ENCODE results near the gene PEMT.
"Not testable (repeated sequence)": the region's sequence is repeated elsewhere in the genome, so short reads cannot be mapped to it uniquely, and the experiment has no call there.

PEMT gene

GRCh38 chr17:17487998-17488397 lies 103.5 kb downstream of the PEMT start:
- DNase-seq (ENCODE audit: low spot score) = no peak
- H3K27ac ChIP-seq (ENCODE audit: poor library complexity, severe bottlenecking) = no peak overlapping the region
- no peak for TF ChIP-seq CTCF (IDR thresholded peaks at IDR 0.05; ENCODE audit: poor library complexity, severe bottlenecking)
- H3K9me3 ChIP-seq (ENCODE audit: severe bottlenecking) = no peaks in the 10 kb centered on the region
- peaks cover 35% of the 10 kb centered on the region for H3K36me3 ChIP-seq (ENCODE audit: low read depth)
- no peaks in the 10 kb centered on the region for H3K27me3 ChIP-seq (ENCODE audit: insufficient read depth, poor library complexity, severe bottlenecking)
- no peak for ATAC-seq (ENCODE audit: low read depth)
- H3K4me1 ChIP-seq (ENCODE audit: insufficient read depth, poor library complexity, severe bottlenecking) = no peaks in the 10 kb centered on the region
- no peak overlapping the region for H3K4me3 ChIP-seq (ENCODE audit: severe bottlenecking)

GRCh38 chr17:17486416-17486815 lies 105.1 kb downstream of the PEMT start:
- not testable (repeated sequence) for H3K4me3 ChIP-seq (ENCODE audit: severe bottlenecking); H3K27me3 ChIP-seq (ENCODE audit: insufficient read depth, poor library complexity, severe bottlenecking); DNase-seq (ENCODE audit: low spot score); H3K9me3 ChIP-seq (ENCODE audit: severe bottlenecking); H3K4me1 ChIP-seq (ENCODE audit: insufficient read depth, poor library complexity, severe bottlenecking); H3K27ac ChIP-seq (ENCODE audit: poor library complexity, severe bottlenecking); ATAC-seq (ENCODE audit: low read depth)
- peaks cover 45% of the 10 kb centered on the region for H3K36me3 ChIP-seq (ENCODE audit: low read depth)

GRCh38 chr17:17485420-17485819 lies 106.1 kb downstream of the PEMT start:
- Histone ChIP-seq H3K4me1 (ENCODE audit: insufficient read depth, poor library complexity, severe bottlenecking) (no peaks in the 10 kb centered on the region), H3K9me3 (ENCODE audit: severe bottlenecking) (no peaks in the 10 kb centered on the region), H3K4me3 (ENCODE audit: severe bottlenecking) (no peak overlapping the region), H3K36me3 (ENCODE audit: low read depth) (peaks cover 44% of the 10 kb centered on the region), H3K27me3 (ENCODE audit: insufficient read depth, poor library complexity, severe bottlenecking) (no peaks in the 10 kb centered on the region), H3K27ac (ENCODE audit: poor library complexity, severe bottlenecking) (no peak overlapping the region)
- ATAC-seq (ENCODE audit: low read depth) (no peak), DNase-seq (ENCODE audit: low spot score) (no peak)
- no peak for TF ChIP-seq CTCF (IDR thresholded peaks at IDR 0.05; ENCODE audit: poor library complexity, severe bottlenecking)

- DNase-seq (ENCODE audit: low spot score) = no peak
- Histone ChIP-seq H3K9me3 (ENCODE audit: severe bottlenecking) (no peaks in the 10 kb centered on the region), H3K27ac (ENCODE audit: poor library complexity, severe bottlenecking) (no peak overlapping the region), H3K27me3 (ENCODE audit: insufficient read depth, poor library complexity, severe bottlenecking) (no peaks in the 10 kb centered on the region), H3K4me1 (ENCODE audit: insufficient read depth, poor library complexity, severe bottlenecking) (no peaks in the 10 kb centered on the region), H3K36me3 (ENCODE audit: low read depth) (peaks cover 43% of the 10 kb centered on the region), H3K4me3 (ENCODE audit: severe bottlenecking) (no peak overlapping the region)
- peak; percentile 17; the same call in 1 of the 3 replicates for ATAC-seq (ENCODE audit: low read depth)
- no peak for TF ChIP-seq CTCF (IDR thresholded peaks at IDR 0.05; ENCODE audit: poor library complexity, severe bottlenecking)
Measured at GRCh38 chr17:17484451-17484899, 107.0 kb downstream of the PEMT start.

GRCh38 chr17:17481860-17482259 lies 109.6 kb downstream of the PEMT start:
- no peak overlapping the region for H3K4me3 ChIP-seq (ENCODE audit: severe bottlenecking)
- peaks cover 6% of the 10 kb centered on the region for H3K4me1 ChIP-seq (ENCODE audit: insufficient read depth, poor library complexity, severe bottlenecking)
- ATAC-seq (ENCODE audit: low read depth) (no peak), DNase-seq (ENCODE audit: low spot score) (no peak)
- TF ChIP-seq CTCF (IDR thresholded peaks at IDR 0.05; ENCODE audit: poor library complexity, severe bottlenecking) = no peak
- H3K9me3 ChIP-seq (ENCODE audit: severe bottlenecking) = no peaks in the 10 kb centered on the region
- H3K27ac ChIP-seq (ENCODE audit: poor library complexity, severe bottlenecking) = no peak overlapping the region
- H3K27me3 ChIP-seq (ENCODE audit: insufficient read depth, poor library complexity, severe bottlenecking) = no peaks in the 10 kb centered on the region
- peaks cover 34% of the 10 kb centered on the region for H3K36me3 ChIP-seq (ENCODE audit: low read depth)

All from RWPE2 (cell line).